ENCODE data around the gene MKRN2.

MKRN2 gene

GRCh38 chr3:12556314-12556689 lies 585 bp upstream of the MKRN2 start:
- no peak for DNase-seq

GRCh38 chr3:12557473-12558100 lies 700 bp downstream of the MKRN2 start:
- DNase-seq, result peak; percentile 28

GRCh38 chr3:12558706-12559105 lies 1.8 kb downstream of the MKRN2 start:
- no peak for DNase-seq

GRCh38 chr3:12559520-12559919 lies 2.6 kb downstream of the MKRN2 start:
- no peak for DNase-seq

- no peak for DNase-seq
Measured at GRCh38 chr3:12560505-12561190, 3.8 kb downstream of the MKRN2 start.

- no peak for DNase-seq
Measured at GRCh38 chr3:12561397-12561796, 4.5 kb downstream of the MKRN2 start.

- no peak for DNase-seq
Measured at GRCh38 chr3:12562451-12562850, 5.6 kb downstream of the MKRN2 start.

- no peak for DNase-seq
Measured at GRCh38 chr3:12566976-12567375, 10.1 kb downstream of the MKRN2 start.

- no peak for DNase-seq
Measured at GRCh38 chr3:12568747-12569146, 11.9 kb downstream of the MKRN2 start.

- DNase-seq, result no peak
Measured at GRCh38 chr3:12569836-12570235, 12.9 kb downstream of the MKRN2 start.

GRCh38 chr3:12571986-12572385 lies 15.1 kb downstream of the MKRN2 start:
- DNase-seq, result no peak

- DNase-seq, result no peak
Measured at GRCh38 chr3:12574131-12574530, 17.2 kb downstream of the MKRN2 start.

GRCh38 chr3:12574661-12575060 lies 17.8 kb downstream of the MKRN2 start:
- no peak for DNase-seq

GRCh38 chr3:12577379-12577778 lies 20.5 kb downstream of the MKRN2 start:
- DNase-seq, result no peak

- DNase-seq, result no peak
Measured at GRCh38 chr3:12578742-12579141, 21.9 kb downstream of the MKRN2 start.

- no peak for DNase-seq
Measured at GRCh38 chr3:12579456-12579855, 22.6 kb downstream of the MKRN2 start.

GRCh38 chr3:12579905-12580304 lies 23.0 kb downstream of the MKRN2 start:
- DNase-seq, result no peak

GRCh38 chr3:12582730-12583129 lies 25.8 kb downstream of the MKRN2 start:
- no peak for DNase-seq

GRCh38 chr3:12583280-12583679 lies 26.4 kb downstream of the MKRN2 start:
- DNase-seq, result no peak

- no peak for DNase-seq
Measured at GRCh38 chr3:12584083-12584482, 27.2 kb downstream of the MKRN2 start.

- no peak for DNase-seq
Measured at GRCh38 chr3:12585181-12585580, 28.3 kb downstream of the MKRN2 start.

GRCh38 chr3:12585970-12586369 lies 29.1 kb downstream of the MKRN2 start:
- no peak for DNase-seq

GRCh38 chr3:12586403-12586802 lies 29.5 kb downstream of the MKRN2 start:
- DNase-seq, result no peak

- DNase-seq, result peak; percentile 62
Measured at GRCh38 chr3:12588039-12589009, 31.4 kb downstream of the MKRN2 start.
